ENCODE data around the gene PKP2. TPM values are rescaled to one million over a fixed set of nuclear protein-coding genes. Genes with fewer than 3 reads are reported as not detected.
"Not testable (repeated sequence)": the region's sequence is repeated elsewhere in the genome, so short reads cannot be mapped to it uniquely, and the experiment has no call there.

The PKP2 gene
- total RNA-seq, 1 donor from 2014 or later, result 39.3 TPM

DNA sequence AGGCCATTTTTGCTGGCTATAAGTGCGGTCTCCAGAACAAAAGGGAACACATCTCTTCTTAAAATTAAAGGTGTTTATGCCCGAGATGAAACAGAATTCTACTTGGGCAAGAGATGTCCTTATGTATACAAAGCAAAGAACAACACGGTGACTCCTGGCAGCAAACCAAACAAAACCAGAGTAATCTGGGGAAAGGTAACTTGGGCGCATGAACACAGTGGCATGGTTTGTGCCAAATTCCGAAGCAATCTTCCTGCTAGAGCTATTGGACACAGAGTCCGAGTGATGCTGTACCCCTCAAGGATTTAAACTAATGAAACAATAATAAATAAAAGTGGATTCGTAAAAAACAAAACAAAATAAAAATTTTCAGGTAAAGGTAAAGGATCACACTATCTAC is 33.4 kb downstream of the PKP2 start:
- no peak for DNase-seq (ENCODE audit: low spot score)

DNA sequence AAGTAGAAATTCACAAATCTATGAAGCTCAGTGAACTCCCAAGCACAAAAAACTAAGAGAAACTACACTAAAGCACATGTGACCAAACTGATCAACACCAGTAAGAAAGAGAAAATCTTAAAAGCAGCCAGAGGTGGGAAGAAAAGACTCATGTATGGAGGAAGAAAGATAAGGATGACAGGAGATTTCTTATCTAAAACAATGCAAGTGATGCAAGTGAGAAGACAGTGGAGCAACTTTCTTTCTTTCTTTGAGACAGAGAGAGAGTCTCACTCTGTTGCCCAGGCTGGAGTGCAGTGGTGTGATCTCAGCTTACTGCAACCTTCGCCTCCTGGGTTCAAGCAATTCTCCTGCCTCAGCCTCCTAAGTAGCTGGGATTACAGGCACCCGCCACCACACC is 34.9 kb downstream of the PKP2 start:
- DNase-seq (ENCODE audit: low spot score), result not testable (repeated sequence)

DNA sequence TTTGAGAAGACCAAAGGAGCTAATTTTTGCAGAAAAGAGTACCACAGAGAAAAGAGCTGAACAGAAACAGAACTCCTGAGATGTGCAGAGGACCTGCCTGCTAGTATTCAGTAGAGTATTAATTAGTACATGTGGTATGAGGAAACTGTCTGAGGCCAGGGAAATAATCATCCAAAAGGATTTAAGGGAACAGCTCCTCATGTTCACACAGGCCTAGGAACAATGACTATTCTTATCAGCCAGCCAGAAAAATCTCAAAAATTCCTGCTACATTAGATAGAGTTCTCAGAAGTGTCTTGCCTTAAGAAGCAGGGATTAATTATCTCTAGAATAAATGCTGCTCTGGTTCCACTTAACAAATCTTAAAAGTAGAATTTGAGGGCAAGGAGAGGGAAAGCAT is 36.4 kb downstream of the PKP2 start:
- DNase-seq (ENCODE audit: low spot score), result no peak

DNA sequence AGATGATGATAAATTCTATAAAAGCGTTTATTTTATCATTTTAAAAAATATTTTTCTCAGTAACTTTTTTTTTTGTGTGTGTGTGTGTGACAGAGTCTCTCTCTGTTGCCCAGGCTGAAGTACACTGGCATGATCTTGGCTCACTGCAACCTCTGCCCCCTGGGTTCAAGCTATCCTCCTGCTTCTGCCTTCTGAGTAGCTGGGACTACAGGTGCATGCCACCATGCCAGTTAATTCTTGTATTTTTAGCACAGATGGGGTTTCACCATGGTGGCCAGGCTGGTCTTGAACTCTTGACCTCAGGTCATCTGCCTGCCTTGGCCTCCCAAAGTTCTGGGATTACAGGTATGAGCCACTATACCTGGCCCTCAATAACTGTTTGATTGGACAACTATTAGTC is 37.2 kb downstream of the PKP2 start:
- no peak for DNase-seq (ENCODE audit: low spot score)

DNA sequence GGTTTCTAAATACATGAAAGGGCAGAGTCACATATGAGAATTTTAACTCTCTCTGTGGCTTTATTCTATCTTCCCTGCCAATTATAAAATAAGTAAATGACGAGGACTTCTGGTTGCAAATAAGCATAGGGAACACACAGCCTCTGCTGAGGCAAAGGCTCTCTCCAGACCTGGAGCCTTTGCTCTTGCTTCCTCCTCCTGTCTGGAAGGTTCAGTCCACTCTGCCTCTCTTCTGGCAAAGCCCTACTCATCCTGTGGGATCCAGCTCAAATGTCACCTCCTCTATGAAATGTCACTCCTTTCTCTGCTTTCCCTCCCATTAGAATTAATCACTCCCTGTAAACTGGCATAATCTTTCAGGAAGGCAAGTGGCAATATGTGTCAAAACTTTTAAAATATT is 41.9 kb downstream of the PKP2 start:
- DNase-seq (ENCODE audit: low spot score), result no peak

DNA sequence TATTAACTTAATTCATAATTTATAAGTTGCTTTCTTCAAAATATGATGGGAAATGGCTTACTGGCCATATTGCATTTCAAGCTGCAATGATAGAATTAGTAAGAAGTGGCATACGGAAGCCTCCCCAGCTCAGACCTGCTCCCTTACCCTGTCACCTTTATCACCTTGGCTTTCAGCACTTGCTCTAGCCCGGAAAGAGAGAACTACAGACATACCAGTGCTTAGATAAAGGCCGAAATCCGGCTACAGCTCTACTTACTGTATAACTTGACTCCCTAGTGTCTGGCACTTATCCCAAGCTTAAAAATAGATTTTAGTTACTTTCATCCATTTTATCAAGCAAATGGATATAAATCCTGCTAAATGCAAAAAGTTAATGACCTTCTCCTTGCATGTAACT is 42.5 kb downstream of the PKP2 start:
- no peak for DNase-seq (ENCODE audit: low spot score)

DNA sequence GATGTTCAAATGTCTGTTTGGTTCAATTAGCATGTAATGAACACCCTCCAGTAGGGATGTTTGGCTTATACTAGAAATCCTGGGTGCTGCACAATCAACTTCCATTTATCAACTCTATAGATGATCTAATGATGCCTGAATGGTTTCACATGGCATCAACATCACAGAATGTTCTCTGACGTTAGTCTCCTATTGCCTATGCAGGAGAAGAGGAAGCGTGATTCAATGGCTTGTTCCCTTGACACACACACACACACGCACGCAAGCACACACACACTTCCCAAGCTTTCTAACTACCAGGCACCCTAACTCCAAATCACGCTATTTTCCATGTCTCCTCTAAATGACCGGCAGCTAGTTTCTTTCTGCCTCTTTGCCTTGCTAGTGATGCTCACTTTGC is 49.3 kb downstream of the PKP2 start:
- no peak for DNase-seq (ENCODE audit: low spot score)

DNA sequence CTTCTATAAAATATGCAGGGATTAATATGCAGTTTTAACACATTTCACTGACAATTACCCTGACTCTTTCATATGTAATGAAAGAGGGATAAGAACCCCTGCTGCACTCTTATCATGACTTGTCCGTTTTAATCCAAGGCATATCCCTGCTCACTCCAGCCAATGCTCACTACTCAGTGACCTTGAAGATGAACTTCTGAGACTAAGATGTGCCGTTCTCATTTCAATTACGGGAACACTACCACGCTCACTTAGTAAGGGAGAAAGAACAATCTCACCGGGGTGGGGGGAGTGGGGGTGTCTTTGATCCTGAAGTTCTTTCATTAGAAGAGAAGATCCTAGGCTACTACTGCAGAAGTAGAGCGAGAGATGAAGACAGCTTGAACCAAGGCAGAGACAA is 50.5 kb downstream of the PKP2 start:
- no peak for DNase-seq (ENCODE audit: low spot score)

DNA sequence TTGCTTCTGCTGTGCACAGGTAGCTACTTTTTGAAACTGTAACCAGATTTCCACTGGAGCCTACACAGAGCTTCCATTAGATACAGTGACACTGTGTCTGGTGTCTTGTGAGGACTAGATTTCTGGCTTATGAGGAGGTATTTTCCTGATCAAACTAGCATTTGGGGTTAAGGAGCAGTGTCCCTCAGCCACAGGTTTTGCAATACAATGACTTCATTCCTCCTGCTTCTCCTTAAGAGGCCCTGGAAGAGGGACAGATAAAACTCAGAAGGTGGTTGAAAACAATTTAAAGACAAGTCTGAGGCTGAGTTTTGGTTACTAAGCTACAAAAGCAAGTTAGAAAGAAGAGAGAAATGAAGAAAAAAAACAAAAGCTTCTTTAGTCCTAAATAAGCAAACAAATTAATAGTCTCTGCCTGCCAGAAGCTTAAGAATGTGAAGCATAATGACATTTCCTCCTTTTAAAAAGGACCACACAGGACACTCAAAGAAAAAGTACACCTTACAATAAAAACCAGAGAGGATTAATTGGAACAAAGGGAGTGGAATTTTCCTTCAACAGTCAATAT is 53.0 kb downstream of the PKP2 start:
- DNase-seq (ENCODE audit: low spot score), result no peak

DNA sequence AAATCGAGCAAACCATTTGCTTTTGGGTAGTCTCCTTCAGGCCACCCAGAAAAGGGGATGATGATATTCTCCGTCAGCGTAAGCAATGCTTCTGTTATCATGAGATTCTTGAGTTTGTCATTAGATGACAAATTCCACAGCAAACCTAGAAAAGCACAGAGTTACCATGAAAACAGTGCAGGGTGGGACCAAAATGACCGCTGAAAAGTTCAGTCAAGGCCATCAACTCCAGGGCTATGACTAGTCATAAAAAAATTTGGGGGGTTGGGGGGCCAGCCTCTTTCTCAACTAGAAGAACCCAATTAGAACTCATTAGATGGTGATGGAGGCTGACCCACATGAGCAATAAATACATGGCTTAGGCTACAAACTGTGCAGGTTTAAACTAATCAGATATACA is 55.5 kb downstream of the PKP2 start:
- DNase-seq (ENCODE audit: low spot score), result no peak

DNA sequence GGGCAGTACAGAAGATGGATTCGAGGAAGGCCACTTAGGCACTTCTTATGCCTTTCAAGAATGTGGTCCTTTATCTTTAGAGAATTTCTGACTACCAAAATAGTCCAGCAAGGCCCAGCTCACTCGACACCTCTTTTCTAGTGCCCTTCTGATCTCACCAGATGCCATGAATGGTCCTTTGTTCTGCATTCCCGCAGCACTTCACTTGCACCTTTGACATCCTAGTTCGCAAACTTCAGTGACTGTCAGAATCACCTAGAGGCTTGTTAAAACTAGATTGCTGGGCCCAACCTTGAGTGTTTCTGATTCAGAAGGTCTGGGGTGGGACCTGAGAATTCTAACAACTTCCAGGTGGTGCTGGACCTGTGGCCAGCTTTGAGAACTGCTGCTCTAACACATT is 56.7 kb downstream of the PKP2 start:
- DNase-seq (ENCODE audit: low spot score), result no peak

DNA sequence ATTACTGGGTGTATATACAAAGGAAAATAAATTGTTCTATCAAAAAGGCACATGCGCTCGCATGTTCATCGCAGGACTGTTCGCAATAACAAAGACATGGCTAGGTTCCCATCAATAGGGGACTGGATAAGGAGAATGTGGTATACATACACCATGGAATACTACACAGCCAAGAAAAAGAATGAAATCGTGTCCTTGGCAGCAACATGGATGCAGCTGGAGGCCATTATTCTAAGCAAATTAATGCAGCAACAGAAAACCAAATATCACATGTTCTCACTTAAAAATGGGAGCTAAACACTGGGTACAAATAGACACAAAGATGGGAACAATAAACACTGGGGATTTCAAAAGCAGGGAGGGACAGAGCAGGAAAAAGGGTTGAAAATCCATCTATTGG is 58.6 kb downstream of the PKP2 start:
- DNase-seq (ENCODE audit: low spot score), result no peak

DNA sequence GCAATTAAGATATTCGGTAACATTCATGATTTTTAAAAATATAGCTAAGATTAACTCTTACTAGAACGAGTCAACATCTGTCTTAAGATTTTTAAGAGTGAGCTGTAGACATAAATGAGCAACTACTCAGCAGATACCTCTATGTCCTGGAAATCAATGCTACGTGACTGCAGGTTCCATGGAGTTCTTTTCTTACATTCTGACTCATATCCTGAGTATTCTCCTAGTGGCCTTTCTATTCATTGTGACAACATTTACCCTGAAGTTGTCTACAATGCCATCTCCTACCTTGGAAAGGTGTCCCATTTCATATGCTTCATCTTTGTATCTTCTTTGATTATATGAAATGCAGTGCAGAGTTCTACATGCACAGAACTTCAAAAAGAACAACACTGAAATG is 59.9 kb downstream of the PKP2 start:
- DNase-seq (ENCODE audit: low spot score), result no peak

DNA sequence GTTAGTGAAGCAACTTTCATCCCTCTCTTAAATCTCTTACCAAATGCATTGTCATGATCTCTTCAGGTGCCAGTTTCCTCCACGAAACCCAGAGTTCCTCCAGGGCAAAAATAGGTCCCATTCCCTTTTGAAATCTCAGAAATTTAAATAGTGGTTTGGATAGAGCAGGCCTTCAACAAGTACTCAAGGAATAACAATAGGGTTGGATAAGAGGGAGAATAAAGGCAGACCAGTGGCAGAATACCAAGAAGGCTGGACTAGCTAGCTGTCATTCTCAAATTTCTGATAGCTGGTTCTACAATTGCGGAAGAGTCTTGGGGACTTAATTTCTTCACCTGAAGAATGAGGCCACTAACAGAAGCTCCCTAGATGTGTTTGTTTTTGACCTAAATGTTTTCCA is 62.5 kb downstream of the PKP2 start:
- no peak for DNase-seq (ENCODE audit: low spot score)

DNA sequence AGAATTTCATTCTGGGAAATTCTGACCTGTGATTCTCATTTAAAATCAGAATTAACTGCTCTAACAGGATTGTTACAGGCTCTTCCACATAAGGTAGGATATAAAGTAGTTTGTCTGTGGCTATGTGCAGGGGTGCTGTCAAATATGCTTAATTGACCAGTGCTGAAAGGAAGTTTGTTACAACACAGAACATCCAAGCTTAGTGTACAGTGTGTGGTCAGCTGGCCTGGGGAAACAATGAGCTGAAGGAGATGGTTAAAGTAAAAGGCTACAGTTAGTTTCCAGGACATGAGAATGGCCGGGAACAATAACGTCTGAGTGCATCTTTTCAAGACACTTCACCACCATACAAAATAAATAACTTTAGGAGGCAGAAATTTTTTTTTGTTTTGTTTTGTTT is 68.0 kb downstream of the PKP2 start:
- DNase-seq (ENCODE audit: low spot score), result no peak

DNA sequence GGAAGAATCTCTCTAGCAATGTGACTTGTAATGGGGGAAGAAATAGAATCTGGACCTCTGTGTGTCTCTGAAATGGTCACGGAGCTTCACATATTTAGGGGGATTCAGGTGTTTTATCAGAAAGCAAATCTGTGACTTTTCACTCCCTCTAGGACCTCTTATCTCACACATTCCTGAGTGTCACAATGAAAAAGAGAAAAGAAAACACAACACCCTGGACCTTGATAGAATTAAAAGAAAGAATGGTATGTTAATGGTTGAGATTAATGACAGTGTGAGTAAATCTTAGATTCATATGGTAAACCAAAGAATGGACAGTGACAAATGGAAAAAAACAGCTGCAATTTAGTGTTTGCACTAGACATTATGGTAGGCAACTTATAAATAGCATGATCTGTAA is 68.5 kb downstream of the PKP2 start:
- DNase-seq (ENCODE audit: low spot score), result no peak

DNA sequence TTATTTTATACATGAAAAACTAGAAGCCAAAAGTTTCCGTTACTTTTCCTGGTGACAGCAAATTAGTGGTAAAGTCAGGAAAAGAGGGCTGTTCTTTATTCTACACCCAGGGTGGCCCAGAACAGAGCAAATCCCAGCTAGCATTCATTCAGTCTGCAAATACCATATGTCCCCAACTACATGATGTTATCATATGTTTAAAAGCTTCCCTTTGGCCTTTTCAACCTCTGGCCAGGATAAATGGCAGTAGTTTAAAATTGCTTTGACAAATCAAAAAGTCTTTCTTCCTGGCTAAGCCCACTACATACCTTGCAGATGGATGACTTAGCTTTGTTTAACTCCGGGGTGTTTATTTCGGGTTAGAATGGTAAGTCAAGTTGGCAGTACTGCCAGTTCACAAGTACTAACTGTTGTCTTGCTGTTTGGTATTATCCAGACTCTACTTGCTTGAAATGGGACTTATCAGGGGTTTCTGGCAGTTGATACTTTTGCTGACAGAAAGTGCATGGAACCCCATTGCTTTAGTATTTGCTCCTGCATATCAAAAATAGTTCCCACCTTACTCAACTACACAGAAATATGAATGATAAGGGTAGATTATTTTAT is 69.7 kb downstream of the PKP2 start:
- DNase-seq (ENCODE audit: low spot score), result no peak

DNA sequence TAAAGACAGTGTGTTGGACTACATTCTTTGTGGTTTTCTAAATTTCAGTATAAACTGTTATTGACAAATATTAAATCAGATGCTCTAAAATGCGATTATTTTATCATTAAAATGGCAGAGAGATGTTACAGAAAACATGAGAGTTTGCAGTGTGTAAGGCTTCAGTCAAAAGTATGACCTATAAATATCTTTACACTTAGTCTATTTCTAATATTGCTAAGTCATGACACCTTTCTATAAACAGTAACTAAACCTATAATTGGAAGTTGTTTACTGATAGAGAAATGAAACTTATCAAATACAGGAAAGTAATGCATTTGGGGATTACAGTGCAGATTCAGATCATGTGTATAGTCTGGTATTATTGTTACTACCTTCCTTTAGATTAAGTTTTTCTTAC is 72.0 kb downstream of the PKP2 start:
- no peak for DNase-seq (ENCODE audit: low spot score)

DNA sequence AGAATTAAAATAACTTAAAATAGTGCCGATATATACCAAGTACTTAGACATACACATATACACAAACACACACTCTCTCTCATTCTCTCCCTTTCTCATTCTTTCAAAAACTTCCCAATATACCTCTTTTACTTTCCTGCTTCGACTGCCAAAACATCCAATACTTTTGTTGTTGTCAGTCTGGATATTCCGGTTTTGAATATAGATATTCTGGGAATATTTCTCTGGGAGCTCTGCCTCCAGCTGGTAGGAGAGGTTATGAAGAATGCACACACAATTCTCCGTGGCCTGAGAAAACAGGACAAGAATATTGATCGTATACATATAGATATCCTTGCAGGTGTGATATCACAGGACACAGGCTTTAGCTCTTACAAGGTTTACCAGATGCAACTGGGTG is 74.2 kb downstream of the PKP2 start:
- no peak for DNase-seq (ENCODE audit: low spot score)

DNA sequence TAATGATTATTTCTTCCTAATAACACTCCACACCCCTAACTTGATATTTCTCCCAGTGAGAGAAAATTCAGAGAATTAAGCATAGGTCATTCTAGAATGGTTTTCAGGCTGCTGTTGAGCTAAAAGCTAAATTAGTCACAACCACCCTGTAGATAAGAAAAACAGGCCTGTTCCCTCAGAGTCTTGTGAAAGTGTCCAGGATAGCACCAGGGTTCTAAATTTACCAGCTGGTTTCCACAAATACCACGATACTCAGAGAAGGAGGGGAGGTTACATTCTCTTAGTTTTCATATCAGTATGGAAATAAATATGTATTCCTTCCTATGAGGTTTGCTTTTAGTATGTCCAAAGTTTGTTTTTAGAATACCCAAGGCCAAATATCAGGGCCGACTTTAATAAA is 74.9 kb downstream of the PKP2 start:
- DNase-seq (ENCODE audit: low spot score), result no peak

DNA sequence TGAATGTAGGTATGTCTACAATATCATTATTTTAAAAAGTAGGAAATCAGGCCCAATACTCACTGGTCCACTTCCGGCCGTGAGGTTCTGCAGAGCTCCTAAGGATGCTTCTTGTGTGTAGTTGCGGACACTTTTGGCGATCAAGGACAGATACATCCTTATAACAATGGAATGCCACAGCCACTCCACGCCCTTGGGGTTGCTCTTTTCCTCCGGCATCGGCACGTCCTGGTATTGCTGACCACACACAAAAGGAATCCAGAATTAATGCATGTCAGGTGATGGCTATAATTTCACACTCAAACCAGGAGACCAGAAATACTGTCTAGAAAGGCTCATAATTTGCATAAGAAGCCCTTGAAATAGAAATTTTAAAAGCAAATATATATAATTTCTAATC is 75.3 kb downstream of the PKP2 start:
- DNase-seq (ENCODE audit: low spot score), result no peak

DNA sequence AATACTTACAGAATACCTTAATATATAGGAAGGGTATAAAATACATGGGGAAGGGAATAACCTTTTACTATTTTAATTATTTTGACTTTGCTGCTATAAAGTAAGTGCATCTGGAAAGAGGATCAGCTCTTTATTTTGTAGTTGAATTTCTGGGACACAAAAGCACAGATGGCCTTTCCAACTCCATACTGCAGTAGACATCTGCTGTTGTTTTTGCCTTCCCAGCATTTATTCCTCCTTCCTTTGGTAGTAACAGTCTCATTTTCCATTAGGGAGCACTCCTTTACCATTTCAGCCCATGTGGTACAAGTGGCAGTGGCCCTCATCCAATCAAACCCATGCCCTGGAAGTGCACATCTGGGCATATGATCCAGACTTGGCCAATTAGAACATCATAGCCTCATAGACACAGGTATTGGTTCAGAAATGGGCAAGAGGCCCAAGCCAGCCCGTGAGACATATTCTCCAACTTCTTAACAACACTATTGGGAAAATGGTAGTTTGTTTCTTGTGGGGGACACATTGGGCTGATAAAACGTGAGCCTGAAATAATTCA is 76.1 kb downstream of the PKP2 start:
- no peak for DNase-seq (ENCODE audit: low spot score)

DNA sequence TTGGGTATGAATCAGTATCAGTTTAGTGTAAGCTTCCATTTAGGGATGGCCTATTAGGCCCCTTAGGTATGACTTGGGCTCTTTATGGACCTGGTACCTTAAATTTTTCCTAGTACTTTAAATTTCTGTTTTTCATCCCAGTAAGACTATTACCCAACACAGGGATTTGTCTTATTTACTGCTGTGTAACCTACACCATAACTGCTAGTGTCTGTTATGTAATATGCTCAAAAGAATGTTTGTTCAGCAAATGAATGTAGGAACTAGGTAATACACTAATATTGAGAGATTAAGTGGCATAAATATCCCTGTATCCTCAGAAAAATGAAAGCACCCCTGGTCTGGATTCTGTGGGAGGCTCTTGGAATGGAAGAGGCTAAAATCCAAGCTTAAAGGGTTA is 77.2 kb downstream of the PKP2 start:
- no peak for DNase-seq (ENCODE audit: low spot score)
